Nephron (organoid): ENCODE results near the gene GALNT1.

ENCODE experiments used
- H3K27ac Mint-ChIP-seq, 3 experiments: 2 replicates each; pipeline ENCODE4 v1.8.0; 2020; ENCODE audit warnings: mixed read lengths in 3 of 3, mild to moderate bottlenecking in 2 of 3, moderate library complexity in 1 of 3
- H3K27me3 Mint-ChIP-seq: 2 replicates; pipeline ENCODE4 v1.8.0; 2021; ENCODE audit warnings: low read depth, mild to moderate bottlenecking, moderate library complexity, mixed read lengths
- H3K36me3 Mint-ChIP-seq: 2 replicates; pipeline ENCODE4 v1.8.0; 2020; ENCODE audit warnings: low read depth, mixed read lengths
- H3K4me1 Mint-ChIP-seq: 2 replicates; pipeline ENCODE4 v1.8.0; 2020; ENCODE audit warnings: mixed read lengths
- H3K4me3 Mint-ChIP-seq, 3 experiments: 2 replicates each; pipeline ENCODE4 v1.8.0; 2020; ENCODE audit warnings: mild to moderate bottlenecking in 3 of 3, mixed read lengths in 3 of 3, moderate library complexity in 2 of 3
- H3K9me3 Mint-ChIP-seq: 2 replicates; pipeline ENCODE4 v1.8.0; 2020; ENCODE audit warnings: mixed read lengths
- CTCF ChIP-seq, 3 experiments: fragments of 200-600 bp; sonication (generic); IDR thresholded peaks; one replicate each; pipeline ENCODE4 v1.5.0; 2021; ENCODE audit warnings: antibody characterized with exemption in 3 of 3; ENCODE audit not compliant: unreplicated experiment in 3 of 3

Gene GALNT1

DNA sequence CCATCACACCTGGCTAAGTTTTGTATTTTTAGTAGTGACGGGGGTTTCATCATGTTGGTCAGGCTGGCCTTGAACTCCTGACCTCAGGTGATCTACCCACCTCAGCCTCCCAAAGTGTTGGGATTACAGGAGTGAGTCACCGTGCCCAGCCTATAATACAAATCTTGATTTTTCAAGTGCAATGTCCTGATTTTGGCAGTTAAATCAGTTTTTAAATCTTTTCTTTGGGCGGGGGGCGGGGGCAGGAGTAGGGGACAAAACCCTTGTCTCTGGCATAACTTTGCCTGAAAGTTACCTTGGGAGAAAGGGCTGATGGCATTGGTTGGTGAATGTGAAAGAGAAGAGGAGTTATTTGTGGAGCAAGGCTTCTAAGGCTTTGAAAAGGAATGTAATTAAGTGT, 12.3 kb downstream of the GALNT1 start:
- peaks cover 31% of the 10 kb centered on the region for H3K36me3 Mint-ChIP-seq
- H3K9me3 Mint-ChIP-seq = peaks cover 18% of the 10 kb centered on the region
- no peak overlapping the region for H3K4me3 Mint-ChIP-seq
- H3K27ac Mint-ChIP-seq = no peak overlapping the region
- no peaks in the 10 kb centered on the region for H3K4me1 Mint-ChIP-seq
- no peak for TF ChIP-seq CTCF (IDR thresholded peaks at IDR 0.05; ENCODE audit: unreplicated experiment in 3 of 3)
- no peaks in the 10 kb centered on the region for H3K27me3 Mint-ChIP-seq

DNA sequence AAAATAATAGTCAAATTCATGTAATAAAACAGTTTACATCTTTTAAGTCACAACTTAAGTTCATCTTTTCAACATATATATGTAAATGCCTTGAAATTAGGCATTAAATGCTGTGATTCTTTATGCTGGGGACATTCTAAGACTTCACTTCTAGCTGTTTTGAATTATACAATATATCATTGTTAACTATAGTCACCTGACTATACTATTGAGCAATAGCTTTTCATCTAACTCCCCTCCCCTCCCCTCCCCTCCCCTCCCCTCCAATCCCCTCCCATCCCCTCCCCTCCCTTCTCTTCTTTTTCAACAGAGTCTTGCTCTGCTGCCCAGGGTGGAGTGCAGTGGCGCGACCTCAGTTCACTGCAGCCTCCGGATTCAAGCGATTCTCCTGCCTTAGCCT, 16.2 kb downstream of the GALNT1 start:
- Mint-ChIP-seq H3K27ac (no peak overlapping the region), H3K4me3 (no peak overlapping the region), H3K36me3 (peaks cover 60% of the 10 kb centered on the region)

GRCh38 chr18:35602193-35602820, 20.8 kb downstream of the GALNT1 start:
- no peak for TF ChIP-seq CTCF (IDR thresholded peaks at IDR 0.05; ENCODE audit: unreplicated experiment in 3 of 3)

More for the DNA sequence above, 16.2 kb downstream of the GALNT1 start:
- no peak for TF ChIP-seq CTCF (IDR thresholded peaks at IDR 0.05; ENCODE audit: unreplicated experiment in 3 of 3)
- Mint-ChIP-seq H3K4me1 (no peaks in the 10 kb centered on the region), H3K9me3 (peaks cover 46% of the 10 kb centered on the region), H3K27me3 (no peaks in the 10 kb centered on the region)

GRCh38 chr18:35603008-35603407, 21.5 kb downstream of the GALNT1 start:
- Mint-ChIP-seq H3K4me3 (no peak overlapping the region), H3K9me3 (peaks cover 69% of the 10 kb centered on the region), H3K27me3 (no peaks in the 10 kb centered on the region), H3K36me3 (peaks cover 77% of the 10 kb centered on the region), H3K4me1 (no peaks in the 10 kb centered on the region), H3K27ac (no peak overlapping the region)
- no peak for TF ChIP-seq CTCF (IDR thresholded peaks at IDR 0.05; ENCODE audit: unreplicated experiment in 3 of 3)

More at GRCh38 chr18:35602193-35602820, 20.8 kb downstream of the GALNT1 start:
- no peaks in the 10 kb centered on the region for H3K4me1 Mint-ChIP-seq
- peaks cover 69% of the 10 kb centered on the region for H3K9me3 Mint-ChIP-seq
- no peak overlapping the region for H3K4me3 Mint-ChIP-seq
- H3K36me3 Mint-ChIP-seq = peaks cover 74% of the 10 kb centered on the region
- no peak overlapping the region for H3K27ac Mint-ChIP-seq
- H3K27me3 Mint-ChIP-seq = no peaks in the 10 kb centered on the region

- no peaks in the 10 kb centered on the region for H3K27me3 Mint-ChIP-seq
- H3K9me3 Mint-ChIP-seq = peaks cover 66% of the 10 kb centered on the region
- no peak for TF ChIP-seq CTCF (IDR thresholded peaks at IDR 0.05; ENCODE audit: unreplicated experiment in 3 of 3)
- no peak overlapping the region for H3K27ac Mint-ChIP-seq
- H3K4me3 Mint-ChIP-seq = no peak overlapping the region
- no peaks in the 10 kb centered on the region for H3K4me1 Mint-ChIP-seq
- peaks cover 73% of the 10 kb centered on the region for H3K36me3 Mint-ChIP-seq
Observed at GRCh38 chr18:35603528-35603927, 22.0 kb downstream of the GALNT1 start.

DNA sequence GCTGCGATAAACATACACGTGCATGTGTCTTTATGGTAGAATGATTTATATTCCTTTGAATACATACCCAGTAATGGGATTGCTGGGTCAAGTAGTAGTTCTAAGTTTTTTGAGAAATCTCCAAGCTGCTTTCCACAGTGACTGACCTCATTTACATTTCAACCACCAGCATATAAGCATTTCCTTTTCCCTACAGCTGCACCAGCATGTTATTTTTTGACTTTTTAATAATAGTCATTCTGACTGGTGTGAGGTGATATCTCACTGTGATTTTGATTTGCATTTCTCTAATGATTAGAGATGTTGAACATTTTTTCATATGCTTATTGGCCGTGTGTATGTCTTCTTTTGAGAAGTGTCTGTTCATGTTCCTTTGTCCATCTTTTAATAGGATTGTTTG, 22.8 kb downstream of the GALNT1 start:
- H3K36me3 Mint-ChIP-seq = peaks cover 64% of the 10 kb centered on the region
- peaks cover 60% of the 10 kb centered on the region for H3K9me3 Mint-ChIP-seq
- H3K4me3 Mint-ChIP-seq = no peak overlapping the region
- no peaks in the 10 kb centered on the region for H3K4me1 Mint-ChIP-seq
- no peak overlapping the region for H3K27ac Mint-ChIP-seq
- H3K27me3 Mint-ChIP-seq = no peaks in the 10 kb centered on the region
- TF ChIP-seq CTCF (IDR thresholded peaks at IDR 0.05; ENCODE audit: unreplicated experiment in 3 of 3) = no peak
